Natural killer cell (primary cell): ENCODE results near the gene SERPINB4. TPM values are rescaled to one million over a fixed set of nuclear protein-coding genes. Genes with fewer than 3 reads are reported as not detected.

ENCODE experiments used
- ATAC-seq, 3 donors: fragments of 150-1000 bp in 2 of 3; fragments of 200-7000 bp in 1 of 3; cut with Tn5 transposase; 1 replicate in 1 of 3; 2 replicates in 2 of 3; pipeline ENCODE4 v1.10.0; 2021; ENCODE audit warnings: mild to moderate bottlenecking in 2 of 3, moderate library complexity in 2 of 3
- DNase-seq, 2 donors: peaks; one replicate each; pipeline versions ENCODE4 v3.0.0 to v3.0.0-alpha.2; 2013 to 2021; ENCODE audit warnings: mixed read lengths in 1 of 2
- H3K27ac ChIP-seq: one replicate; pipeline ENCODE4 v1.5.1; 2013; ENCODE audit warnings: mild to moderate bottlenecking, low read length
- H3K27me3 ChIP-seq: one replicate; pipeline ENCODE4 v1.6.1; 2013; ENCODE audit warnings: low read length; ENCODE audit not compliant: control insufficient read depth, insufficient read depth
- H3K36me3 ChIP-seq: one replicate; pipeline ENCODE4 v1.6.1; 2013; ENCODE audit warnings: low read length; ENCODE audit not compliant: control insufficient read depth, insufficient read depth
- H3K4me1 ChIP-seq: one replicate; pipeline ENCODE4 v1.6.1; 2013; ENCODE audit warnings: low read length; ENCODE audit not compliant: control insufficient read depth, insufficient read depth
- H3K4me3 ChIP-seq: one replicate; pipeline ENCODE4 v1.5.1; 2013; ENCODE audit warnings: low read length
- H3K9me3 ChIP-seq: one replicate; pipeline ENCODE4 v1.6.1; 2013; ENCODE audit warnings: low read length; ENCODE audit not compliant: control insufficient read depth, insufficient read depth
- H3K27ac Mint-ChIP-seq, 2 donors: one replicate each; pipeline ENCODE4 v1.8.0; 2022; ENCODE audit warnings: mild to moderate bottlenecking in 2 of 2, mixed read lengths in 2 of 2, moderate library complexity in 1 of 2
- H3K27me3 Mint-ChIP-seq, 2 donors: one replicate each; pipeline ENCODE4 v1.8.0; 2022; ENCODE audit warnings: low read depth in 2 of 2, mixed read lengths in 2 of 2
- H3K36me3 Mint-ChIP-seq: one replicate; pipeline ENCODE4 v1.8.0; 2022; ENCODE audit warnings: mixed read lengths
- H3K4me1 Mint-ChIP-seq, 2 donors: one replicate each; pipeline ENCODE4 v1.8.0; 2022; ENCODE audit warnings: mixed read lengths in 2 of 2
- H3K4me3 Mint-ChIP-seq: one replicate; pipeline ENCODE4 v1.8.0; 2022; ENCODE audit warnings: mild to moderate bottlenecking, moderate library complexity, mixed read lengths
- H3K9me3 Mint-ChIP-seq, 2 donors: one replicate each; pipeline ENCODE4 v1.8.0; 2022; ENCODE audit warnings: mixed read lengths in 2 of 2
- WGBS: methylation state at CpG from one replicate; pipeline ENCODE4 v1.1.7; 2013; ENCODE audit warnings: missing lambda C conversion rate; ENCODE audit not compliant: insufficient coverage; 5-methylcytosine and 5-hydroxymethylcytosine counted together
- intact Hi-C: fragments of 100-400 bp; cut with micrococcal nuclease; formaldehyde crosslinking; loops from one replicate; pipeline ENCODE4 v1.14.2; 2022
- total RNA-seq, 4 donors: library from RNA; stranded (reverse); fragments of 120-200 nt in 1 of 4; gene quantifications; one replicate each; pipeline versions ENCODE4 v1.2.3 to v1.2.4, GENCODE V29; 2013 to 2022
- TF ChIP-seq, protein P1 (sequence below): fragments of 200-600 bp; IDR thresholded peaks from one replicate; pipeline ENCODE4 v1.8.0; 2022; ENCODE audit warnings: antibody characterized with exemption

The SERPINB4 gene
- total RNA-seq, 3 donors from 2014 or later (not counting 1 experiment from before 2014, with no cell fraction given): not detected

DNA sequence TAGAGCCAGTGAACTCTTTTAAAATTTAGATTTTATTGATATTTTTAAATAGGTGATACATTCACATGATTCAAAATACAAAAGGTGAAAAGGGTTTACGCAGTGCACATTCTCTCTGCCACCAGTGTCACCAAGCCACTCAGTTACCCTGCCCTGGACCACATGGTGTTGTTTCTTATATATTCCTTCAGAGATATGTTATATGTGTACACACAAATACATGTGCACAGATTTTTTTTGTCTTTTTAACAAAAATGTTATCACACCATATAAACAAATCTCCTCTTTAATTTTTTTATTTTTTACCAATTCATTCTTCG is 26.2 kb downstream of the SERPINB4 start:
- WGBS: no CpG with 5 or more reads among the region's 2 CpGs
- TF ChIP-seq, protein P1, sequence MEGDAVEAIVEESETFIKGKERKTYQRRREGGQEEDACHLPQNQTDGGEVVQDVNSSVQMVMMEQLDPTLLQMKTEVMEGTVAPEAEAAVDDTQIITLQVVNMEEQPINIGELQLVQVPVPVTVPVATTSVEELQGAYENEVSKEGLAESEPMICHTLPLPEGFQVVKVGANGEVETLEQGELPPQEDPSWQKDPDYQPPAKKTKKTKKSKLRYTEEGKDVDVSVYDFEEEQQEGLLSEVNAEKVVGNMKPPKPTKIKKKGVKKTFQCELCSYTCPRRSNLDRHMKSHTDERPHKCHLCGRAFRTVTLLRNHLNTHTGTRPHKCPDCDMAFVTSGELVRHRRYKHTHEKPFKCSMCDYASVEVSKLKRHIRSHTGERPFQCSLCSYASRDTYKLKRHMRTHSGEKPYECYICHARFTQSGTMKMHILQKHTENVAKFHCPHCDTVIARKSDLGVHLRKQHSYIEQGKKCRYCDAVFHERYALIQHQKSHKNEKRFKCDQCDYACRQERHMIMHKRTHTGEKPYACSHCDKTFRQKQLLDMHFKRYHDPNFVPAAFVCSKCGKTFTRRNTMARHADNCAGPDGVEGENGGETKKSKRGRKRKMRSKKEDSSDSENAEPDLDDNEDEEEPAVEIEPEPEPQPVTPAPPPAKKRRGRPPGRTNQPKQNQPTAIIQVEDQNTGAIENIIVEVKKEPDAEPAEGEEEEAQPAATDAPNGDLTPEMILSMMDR: no peak
- DNase-seq: no peak

DNA sequence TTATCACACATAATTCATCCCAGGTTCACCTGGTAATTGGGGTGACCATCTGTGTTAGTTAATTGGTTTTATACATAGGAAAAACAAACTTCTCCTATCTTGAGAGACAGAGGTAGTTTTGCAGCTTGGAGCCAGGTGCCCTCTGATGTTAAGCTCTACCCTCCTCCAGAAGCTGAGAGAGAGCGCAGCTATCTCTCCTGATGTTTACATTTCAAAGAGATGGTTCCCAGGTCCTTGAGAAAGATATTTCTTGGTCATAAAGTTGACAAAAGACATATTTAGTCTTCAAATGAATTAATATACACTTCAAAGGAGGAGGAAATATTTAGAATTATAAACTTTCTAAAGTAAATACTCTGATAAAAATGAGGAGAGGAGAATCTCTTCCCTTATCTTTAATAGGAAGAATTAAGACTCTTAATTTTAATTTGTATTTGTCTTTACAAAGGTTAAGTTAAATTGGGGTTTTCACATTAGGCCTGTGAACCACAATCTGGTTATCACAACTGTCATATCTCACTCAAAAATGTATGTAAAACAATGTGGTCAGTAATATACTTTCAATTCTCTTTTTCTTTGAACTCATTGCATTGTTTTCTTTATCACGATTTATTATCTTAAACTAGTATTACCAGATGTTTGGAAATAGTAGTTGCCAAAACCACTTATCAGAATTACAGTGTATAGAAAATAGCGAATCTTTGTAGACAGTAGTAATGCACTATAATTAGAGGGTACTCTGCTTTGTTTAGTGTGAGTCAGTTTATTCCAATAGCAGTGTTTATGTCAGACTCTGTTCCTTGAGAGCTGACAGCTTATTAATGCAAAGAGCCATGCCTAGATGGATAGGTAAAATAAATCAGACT is 26.8 kb downstream of the SERPINB4 start:
- Mint-ChIP-seq H3K4me1 (no peaks in the 10 kb centered on the region), H3K27me3 (peaks cover 6 to 11% of the 10 kb centered on the region in 2 donors), H3K4me3 (no peak overlapping the region), H3K27ac (no peak overlapping the region), H3K9me3 (peaks cover 0 to 2% of the 10 kb centered on the region in 2 donors), H3K36me3 (no peaks in the 10 kb centered on the region)
- Histone ChIP-seq H3K27ac (no peak overlapping the region), H3K9me3 (no peaks in the 10 kb centered on the region), H3K27me3 (no peaks in the 10 kb centered on the region), H3K4me3 (no peak overlapping the region), H3K36me3 (no peaks in the 10 kb centered on the region), H3K4me1 (no peaks in the 10 kb centered on the region)
- ATAC-seq: no peak
- TF ChIP-seq, protein P1: no peak
- intact Hi-C loops: no loop called here
- WGBS: 42% methylated on average over 2 of the region's 3 CpGs
- no peak for DNase-seq

More for the DNA sequence above, 26.2 kb downstream of the SERPINB4 start:
- Histone ChIP-seq H3K36me3 (no peaks in the 10 kb centered on the region), H3K9me3 (no peaks in the 10 kb centered on the region), H3K4me1 (no peaks in the 10 kb centered on the region), H3K27ac (no peak overlapping the region), H3K4me3 (no peak overlapping the region), H3K27me3 (no peaks in the 10 kb centered on the region)
- no peaks in the 10 kb centered on the region for H3K4me1 Mint-ChIP-seq
- intact Hi-C loops: no loop called here
- no peak for ATAC-seq
- peaks cover 2 to 11% of the 10 kb centered on the region in 2 donors for H3K27me3 Mint-ChIP-seq
- no peaks in the 10 kb centered on the region for H3K36me3 Mint-ChIP-seq
- no peak overlapping the region for H3K4me3 Mint-ChIP-seq
- peaks cover 2% of the 10 kb centered on the region in 2 donors for H3K9me3 Mint-ChIP-seq
- H3K27ac Mint-ChIP-seq: no peak overlapping the region

DNA sequence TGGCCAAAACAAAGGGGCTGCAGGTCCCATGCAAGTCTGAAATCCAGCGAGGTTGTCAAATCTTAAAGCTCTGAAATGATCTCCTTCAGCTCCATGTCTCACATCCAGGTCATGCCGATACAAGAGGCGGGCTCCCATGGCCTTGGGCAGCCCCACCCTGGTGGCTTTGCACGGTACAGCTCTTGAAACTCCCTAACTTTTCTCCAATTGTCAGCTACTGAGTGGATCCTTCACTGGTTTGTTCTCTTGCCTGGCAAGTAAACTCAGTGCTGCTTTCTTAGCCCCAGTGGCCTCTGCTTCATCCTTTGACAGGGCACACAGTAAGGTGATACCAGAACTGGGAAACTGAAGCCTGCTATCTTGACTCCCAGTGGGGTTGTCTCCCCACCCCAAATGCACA is 30.6 kb downstream of the SERPINB4 start:
- H3K4me3 ChIP-seq: no peak overlapping the region
- no peaks in the 10 kb centered on the region for H3K36me3 Mint-ChIP-seq
- H3K4me1 ChIP-seq: no peaks in the 10 kb centered on the region
- H3K4me3 Mint-ChIP-seq: no peak overlapping the region
- H3K9me3 Mint-ChIP-seq: no peaks in the 10 kb centered on the region
- no peak overlapping the region for H3K27ac Mint-ChIP-seq
- DNase-seq: no peak
- WGBS: 86% methylated on average over 4 of the region's 4 CpGs
- no peaks in the 10 kb centered on the region for H3K9me3 ChIP-seq
- peaks cover 6 to 11% of the 10 kb centered on the region in 2 donors for H3K27me3 Mint-ChIP-seq
- H3K4me1 Mint-ChIP-seq: no peaks in the 10 kb centered on the region
- no peaks in the 10 kb centered on the region for H3K27me3 ChIP-seq
- H3K27ac ChIP-seq: no peak overlapping the region
- TF ChIP-seq, protein P1: no peak
- intact Hi-C loops: no loop called here
- H3K36me3 ChIP-seq: no peaks in the 10 kb centered on the region
- no peak for ATAC-seq
